ENCODE data around the gene MPV17L2. TPM values are rescaled to one million over a fixed set of nuclear protein-coding genes. Genes with fewer than 3 reads are reported as not detected.

The MPV17L2 gene
- total and polyA plus RNA-seq, 2 experiments from 2014 or later: 22.4 to 31.8 TPM

DNA sequence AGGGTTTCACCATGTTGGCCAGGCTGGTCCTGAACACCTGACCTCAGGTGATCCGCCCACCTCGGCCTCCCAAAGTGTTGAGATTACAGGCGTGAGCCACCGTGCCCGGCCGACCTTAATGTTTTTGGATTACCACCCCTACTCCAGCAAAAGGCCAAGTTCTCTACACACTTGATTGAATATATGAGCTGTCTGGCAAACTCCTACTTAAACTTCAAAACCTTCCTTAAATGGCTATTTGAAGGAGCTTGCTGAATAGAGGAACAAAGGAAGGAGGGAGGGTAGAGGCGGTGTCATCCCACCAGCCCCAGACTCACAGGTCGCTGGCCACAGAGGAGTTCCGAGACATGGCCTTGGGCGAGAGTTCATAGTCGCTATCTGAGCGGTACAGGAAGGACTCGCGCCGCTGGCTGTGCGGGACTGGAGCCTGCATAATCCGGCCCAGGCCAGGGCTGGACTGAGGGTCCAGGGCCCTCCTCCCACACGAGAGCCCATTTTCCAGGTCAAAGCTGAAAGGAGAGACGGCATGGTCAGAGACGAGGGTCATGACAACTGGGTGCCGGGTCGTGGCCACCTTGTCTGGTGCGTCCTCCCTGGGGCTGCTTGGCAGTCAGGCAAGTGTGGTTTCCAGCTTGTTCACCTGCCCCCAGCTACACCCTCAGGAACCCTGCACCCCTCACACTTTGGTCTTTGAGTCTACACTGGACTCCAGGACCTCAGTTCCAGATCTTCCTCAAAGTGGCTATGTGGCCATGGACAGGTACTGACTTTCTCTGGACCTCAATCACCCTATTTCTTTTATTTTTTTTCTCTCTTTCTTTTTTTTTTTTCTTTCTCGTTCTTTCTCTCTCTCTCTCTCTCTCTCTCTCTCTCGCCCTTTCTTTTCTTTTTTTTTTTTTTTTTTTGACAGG lies 29.1 kb downstream of the MPV17L2 start:
- H3K36me3 ChIP-seq (replicated peaks; ENCODE audit: insufficient read depth, low read depth): no peaks in the 10 kb centered on the region
- no peaks in the 10 kb centered on the region for H4K20me1 ChIP-seq (ENCODE audit: insufficient read depth, poor library complexity, severe bottlenecking)
- TF ChIP-seq EZH2phosphoT487 (IDR thresholded peaks at IDR 0.05; ENCODE audit: low read depth, severe bottlenecking, unreplicated experiment) (no peak), EZH2 (IDR thresholded peaks at IDR 0.05; ENCODE audit: borderline replicate concordance) (no peak)
- TF ChIP-seq, protein P1, sequence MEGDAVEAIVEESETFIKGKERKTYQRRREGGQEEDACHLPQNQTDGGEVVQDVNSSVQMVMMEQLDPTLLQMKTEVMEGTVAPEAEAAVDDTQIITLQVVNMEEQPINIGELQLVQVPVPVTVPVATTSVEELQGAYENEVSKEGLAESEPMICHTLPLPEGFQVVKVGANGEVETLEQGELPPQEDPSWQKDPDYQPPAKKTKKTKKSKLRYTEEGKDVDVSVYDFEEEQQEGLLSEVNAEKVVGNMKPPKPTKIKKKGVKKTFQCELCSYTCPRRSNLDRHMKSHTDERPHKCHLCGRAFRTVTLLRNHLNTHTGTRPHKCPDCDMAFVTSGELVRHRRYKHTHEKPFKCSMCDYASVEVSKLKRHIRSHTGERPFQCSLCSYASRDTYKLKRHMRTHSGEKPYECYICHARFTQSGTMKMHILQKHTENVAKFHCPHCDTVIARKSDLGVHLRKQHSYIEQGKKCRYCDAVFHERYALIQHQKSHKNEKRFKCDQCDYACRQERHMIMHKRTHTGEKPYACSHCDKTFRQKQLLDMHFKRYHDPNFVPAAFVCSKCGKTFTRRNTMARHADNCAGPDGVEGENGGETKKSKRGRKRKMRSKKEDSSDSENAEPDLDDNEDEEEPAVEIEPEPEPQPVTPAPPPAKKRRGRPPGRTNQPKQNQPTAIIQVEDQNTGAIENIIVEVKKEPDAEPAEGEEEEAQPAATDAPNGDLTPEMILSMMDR (IDR thresholded peaks at IDR 0.05; ENCODE audit: poor library complexity): no peak
- DNase-seq (ENCODE audit: low spot score): no peak
- H3K9me3 ChIP-seq (ENCODE audit: low read depth): no peaks in the 10 kb centered on the region
- WGBS (ENCODE audit: low lambda C conversion rate, missing lambda C conversion rate): 87% methylated on average over 23 of the region's 25 CpGs
- peaks cover 11% of the 10 kb centered on the region for H3K27me3 ChIP-seq
- H3K4me2 ChIP-seq: no peak overlapping the region
- no peak overlapping the region for H2AFZ ChIP-seq
- H3K4me3 ChIP-seq: no peak overlapping the region
- H3K9me2 ChIP-seq (replicated peaks; ENCODE audit: insufficient read depth): no peaks in the 10 kb centered on the region
- no peaks in the 10 kb centered on the region for H3K79me2 ChIP-seq
- peaks cover 5% of the 10 kb centered on the region for H3K4me1 ChIP-seq (ENCODE audit: insufficient read depth)
- H3K27ac ChIP-seq: no peak overlapping the region

DNA sequence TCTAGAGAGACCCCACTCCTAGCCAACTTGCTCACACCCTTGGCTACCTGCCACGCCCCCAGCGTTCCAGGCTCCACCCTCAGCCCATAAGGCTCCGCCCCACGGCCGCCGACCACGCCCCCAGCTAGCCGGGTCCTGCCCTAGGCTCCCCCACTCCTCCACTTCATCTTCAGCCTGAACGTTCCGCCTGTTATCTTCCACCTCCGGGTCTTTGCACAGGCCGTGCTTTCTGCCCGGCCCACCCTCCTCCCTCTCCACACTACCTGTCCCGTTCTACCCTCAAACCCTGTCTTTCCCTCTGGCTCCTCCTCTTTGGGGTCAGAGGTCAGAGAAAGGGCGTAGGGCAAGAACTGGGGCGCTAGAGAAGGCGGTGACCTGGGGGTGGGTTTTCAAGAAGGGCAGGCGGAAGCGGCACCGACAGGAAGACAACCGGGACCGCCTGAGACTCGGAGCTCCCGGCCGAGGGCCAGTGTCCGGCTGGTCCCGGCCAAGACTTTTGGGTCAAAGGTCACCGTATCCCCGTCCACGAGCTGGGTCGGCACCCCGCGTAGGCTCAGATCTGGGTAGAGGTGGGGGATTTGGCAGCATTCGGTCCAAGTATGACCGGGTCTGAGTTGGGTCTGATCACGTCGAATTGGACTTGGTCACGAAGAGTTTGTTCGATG lies 31.0 kb downstream of the MPV17L2 start:
- 7% methylated on average over 36 of the region's 39 CpGs for WGBS (ENCODE audit: low lambda C conversion rate, missing lambda C conversion rate)
- peaks cover 11% of the 10 kb centered on the region for H3K27me3 ChIP-seq
- H3K79me2 ChIP-seq: no peaks in the 10 kb centered on the region
- no peak overlapping the region for H3K27ac ChIP-seq
- no peaks in the 10 kb centered on the region for H3K36me3 ChIP-seq (replicated peaks; ENCODE audit: insufficient read depth, low read depth)
- peak overlapping the region; percentile 76 for H3K4me2 ChIP-seq
- peak overlapping the region; percentile 38 for H2AFZ ChIP-seq
- peaks cover 5% of the 10 kb centered on the region for H3K4me1 ChIP-seq (ENCODE audit: insufficient read depth)
- DNase-seq (ENCODE audit: low spot score): peak; percentile 64
- TF ChIP-seq EZH2 (IDR thresholded peaks at IDR 0.05; ENCODE audit: borderline replicate concordance) (no peak), EZH2phosphoT487 (IDR thresholded peaks at IDR 0.05; ENCODE audit: low read depth, severe bottlenecking, unreplicated experiment) (no peak)
- TF ChIP-seq, protein P1 (IDR thresholded peaks at IDR 0.05; ENCODE audit: poor library complexity): no peak
- no peaks in the 10 kb centered on the region for H3K9me3 ChIP-seq (ENCODE audit: low read depth)
- H3K4me3 ChIP-seq: no peak overlapping the region
- no peaks in the 10 kb centered on the region for H3K9me2 ChIP-seq (replicated peaks; ENCODE audit: insufficient read depth)
- no peaks in the 10 kb centered on the region for H4K20me1 ChIP-seq (ENCODE audit: insufficient read depth, poor library complexity, severe bottlenecking)

DNA sequence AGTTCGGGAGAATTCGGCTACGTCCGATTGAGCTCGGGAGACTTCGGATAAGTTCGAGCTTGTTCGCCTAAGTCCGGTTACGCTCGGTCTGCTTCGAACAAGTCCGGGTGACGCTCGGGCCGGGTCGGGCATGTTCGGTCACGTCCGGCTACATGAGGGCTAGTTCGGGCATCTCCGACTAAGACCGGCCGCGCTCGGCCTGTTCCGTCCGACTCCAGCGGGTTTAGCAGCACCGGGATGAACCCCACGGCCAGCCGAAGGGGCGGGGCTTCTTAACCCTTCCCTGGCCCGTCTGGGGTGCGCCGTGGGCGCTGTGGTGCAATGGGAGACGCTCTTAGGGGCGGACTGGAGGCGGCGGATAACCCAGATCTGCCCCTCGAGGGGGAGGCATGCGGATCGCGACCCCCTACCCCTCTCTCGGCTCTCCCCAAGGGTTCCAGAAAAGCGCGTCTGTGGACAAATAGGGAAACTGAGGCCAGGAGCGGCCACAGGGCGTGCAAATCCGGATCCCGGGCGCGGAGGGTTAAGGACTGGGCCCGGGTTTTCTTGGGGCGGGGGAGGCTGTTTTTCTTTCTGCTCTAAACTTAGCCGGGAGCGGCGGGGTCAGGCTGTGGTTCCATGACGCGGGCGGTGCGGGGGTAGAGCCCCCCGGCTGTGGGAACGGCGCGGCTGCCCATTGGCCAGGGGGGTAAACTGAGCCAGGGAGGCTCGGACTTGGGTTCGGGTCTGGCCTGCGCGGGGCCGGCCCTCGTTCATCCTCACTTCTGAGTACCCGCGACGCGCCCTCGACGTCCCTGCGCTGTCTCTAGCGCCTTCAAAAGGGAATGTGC lies 31.7 kb downstream of the MPV17L2 start:
- no peak overlapping the region for H3K4me3 ChIP-seq

More for the DNA sequence above, 31.7 kb downstream of the MPV17L2 start:
- 4% methylated on average over 75 of the region's 81 CpGs for WGBS (ENCODE audit: low lambda C conversion rate, missing lambda C conversion rate)
- no peaks in the 10 kb centered on the region for H3K9me2 ChIP-seq (replicated peaks; ENCODE audit: insufficient read depth)
- peak overlapping the region; percentile 42 for H2AFZ ChIP-seq
- H4K20me1 ChIP-seq (ENCODE audit: insufficient read depth, poor library complexity, severe bottlenecking): no peaks in the 10 kb centered on the region
- H3K9me3 ChIP-seq (ENCODE audit: low read depth): no peaks in the 10 kb centered on the region
- peaks cover 11% of the 10 kb centered on the region for H3K27me3 ChIP-seq
- no peaks in the 10 kb centered on the region for H3K36me3 ChIP-seq (replicated peaks; ENCODE audit: insufficient read depth, low read depth)
- H3K79me2 ChIP-seq: no peaks in the 10 kb centered on the region
- TF ChIP-seq EZH2 (IDR thresholded peaks at IDR 0.05; ENCODE audit: borderline replicate concordance) (no peak), EZH2phosphoT487 (IDR thresholded peaks at IDR 0.05; ENCODE audit: low read depth, severe bottlenecking, unreplicated experiment) (peak; percentile 34)
- TF ChIP-seq, protein P1 (IDR thresholded peaks at IDR 0.05; ENCODE audit: poor library complexity): no peak
- H3K27ac ChIP-seq: no peak overlapping the region
- H3K4me1 ChIP-seq (ENCODE audit: insufficient read depth): peaks cover 5% of the 10 kb centered on the region
- peak; percentile 98 for DNase-seq (ENCODE audit: low spot score)
- peak overlapping the region; percentile 77 for H3K4me2 ChIP-seq
